ENCODE results near the gene TMEM132C.
"Not testable (repeated sequence)": the region's sequence is repeated elsewhere in the genome, so short reads cannot be mapped to it uniquely, and the experiment has no call there.

The TMEM132C gene

DNA sequence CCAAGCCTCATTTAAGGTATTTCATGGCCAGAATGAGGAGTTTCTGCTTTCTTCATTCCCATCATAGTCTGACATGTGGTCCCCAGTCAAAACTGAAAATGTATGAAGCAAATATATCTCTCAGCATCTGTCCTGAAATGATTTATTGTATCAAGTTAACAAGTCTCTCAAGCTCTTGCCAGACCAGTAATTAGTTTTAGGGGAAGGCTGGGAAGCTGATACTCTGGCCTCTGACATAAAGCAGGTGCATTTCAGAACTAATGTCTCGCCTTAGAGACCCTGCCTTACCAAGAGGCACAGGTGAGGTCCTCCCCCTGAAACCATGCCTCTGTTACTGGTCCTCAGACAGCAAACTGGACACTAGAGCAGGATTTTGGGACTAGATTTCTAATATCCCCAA lies 290.3 kb downstream of the TMEM132C start:
- no peak for DNase-seq (ENCODE audit: low read depth)

DNA sequence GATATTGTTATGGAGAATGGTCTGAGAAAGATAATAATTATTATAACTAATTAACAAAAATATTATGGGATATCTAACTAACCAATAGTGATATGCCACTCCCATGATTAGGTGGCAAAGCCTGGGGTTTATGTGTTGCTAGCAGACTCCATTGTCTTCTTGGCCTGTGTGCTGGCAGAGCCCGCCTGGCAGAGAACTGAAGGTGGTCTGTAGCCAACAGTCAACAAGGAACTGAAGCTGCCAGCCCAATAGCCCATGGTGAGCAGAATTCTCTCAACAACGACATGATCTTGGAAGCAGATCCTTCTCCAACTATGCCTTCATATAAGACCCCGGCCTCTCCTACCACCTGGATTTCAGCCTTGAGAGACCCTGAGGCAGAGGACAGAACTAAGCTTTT lies 298.0 kb downstream of the TMEM132C start:
- DNase-seq (ENCODE audit: low read depth): no peak

DNA sequence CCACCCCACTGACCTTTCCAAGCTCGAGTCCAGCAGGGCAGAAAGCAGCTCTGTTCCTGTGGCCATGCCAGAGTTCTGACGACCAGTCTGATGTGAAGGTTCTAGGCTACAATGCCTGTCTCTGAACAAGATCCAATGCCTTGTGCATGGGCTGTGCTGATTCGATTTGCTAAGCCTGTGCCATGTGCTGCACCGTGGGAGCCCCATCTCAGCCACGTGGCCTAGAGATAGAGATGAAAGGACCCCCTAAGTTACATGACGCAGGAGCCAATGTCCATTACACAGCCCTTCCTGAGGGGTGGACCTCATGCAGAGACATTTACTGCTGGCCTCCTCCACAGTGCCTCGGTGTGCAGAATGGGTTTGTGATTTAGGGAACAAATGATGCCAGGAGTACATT lies 300.8 kb downstream of the TMEM132C start:
- no peak for DNase-seq (ENCODE audit: low read depth)

DNA sequence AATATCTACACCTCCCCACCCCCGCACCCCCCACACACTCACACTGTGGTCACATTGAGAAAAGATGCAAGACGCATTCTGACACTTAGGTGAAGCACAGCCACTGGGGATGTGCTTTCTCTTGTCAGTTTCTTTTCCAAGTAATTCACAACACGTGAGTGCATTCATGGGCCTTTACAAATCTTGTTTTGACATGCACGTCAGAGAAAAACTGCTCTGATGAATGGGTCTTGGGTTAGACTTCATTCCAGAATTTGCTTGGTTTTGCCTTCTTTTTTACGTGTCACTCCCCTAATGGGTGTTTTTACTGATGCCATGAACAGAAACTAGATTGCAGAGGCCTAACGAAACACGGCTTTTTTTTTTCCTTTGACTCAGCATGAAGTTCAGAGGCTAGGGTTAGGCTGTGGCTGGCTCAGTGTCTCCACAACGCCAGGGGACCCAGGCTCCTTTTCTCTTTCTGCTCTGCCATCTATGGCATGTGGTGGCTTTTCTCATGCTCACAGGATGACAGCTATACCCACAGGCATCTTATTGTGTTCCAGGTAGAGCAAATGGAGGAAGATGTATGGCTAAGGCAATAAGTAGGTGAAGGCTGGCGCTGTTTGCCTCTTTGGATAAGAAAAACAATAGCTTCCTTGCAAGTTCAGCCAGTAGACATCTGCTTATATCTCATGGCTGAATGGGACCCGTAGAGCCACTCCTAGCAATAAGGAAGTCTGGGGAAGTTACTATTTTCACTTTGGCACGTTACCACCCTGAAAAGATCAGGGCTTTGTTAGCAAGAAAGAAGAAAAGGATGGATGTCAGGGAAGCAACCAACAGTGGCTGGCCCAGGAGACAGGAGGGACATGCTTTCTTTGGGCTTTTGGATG lies 303.5 kb downstream of the TMEM132C start:
- no peak for DNase-seq (ENCODE audit: low read depth)

DNA sequence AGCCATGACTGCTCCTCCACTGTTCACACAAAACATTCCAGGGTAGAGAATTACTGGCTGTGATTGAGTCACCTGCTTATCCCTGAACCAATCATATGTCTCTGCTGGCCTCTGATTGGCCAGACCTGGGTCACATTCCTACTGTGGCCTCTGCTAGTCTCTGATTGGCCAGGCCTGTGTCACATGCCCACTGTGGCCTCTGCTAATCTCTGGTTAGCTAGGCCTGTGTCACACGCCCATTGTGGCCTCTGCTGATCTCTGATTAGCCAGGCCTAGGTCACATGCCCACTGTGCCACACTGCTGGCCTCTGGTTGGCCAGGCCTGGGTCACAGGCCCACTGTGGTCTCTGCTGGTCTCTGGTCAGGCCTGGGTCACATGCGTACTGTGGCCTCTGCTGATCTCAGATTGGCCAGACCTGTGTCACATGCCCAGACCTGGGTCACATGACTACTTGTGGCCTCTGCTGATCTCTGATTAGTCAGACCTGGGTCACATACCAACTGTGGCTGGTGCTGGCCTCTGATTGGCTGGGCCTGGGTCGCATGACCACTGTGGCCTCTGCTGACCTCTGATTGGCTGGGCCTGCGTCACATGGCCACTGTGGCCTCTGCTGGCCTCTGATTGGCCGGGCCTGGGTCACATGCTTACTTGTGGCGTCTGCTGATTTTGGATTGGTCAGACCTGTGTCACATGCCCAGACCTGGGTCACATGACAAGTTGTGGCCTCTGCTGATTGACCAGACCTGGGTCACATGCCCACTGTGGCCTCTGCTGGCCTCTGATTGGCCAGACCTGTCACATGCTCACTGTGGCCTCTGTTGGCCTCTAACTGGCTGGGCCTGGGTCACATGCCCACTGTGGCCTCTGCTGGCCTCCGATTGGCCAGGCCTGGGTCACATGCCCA lies 305.2 kb downstream of the TMEM132C start:
- no peak for DNase-seq (ENCODE audit: low read depth)

DNA sequence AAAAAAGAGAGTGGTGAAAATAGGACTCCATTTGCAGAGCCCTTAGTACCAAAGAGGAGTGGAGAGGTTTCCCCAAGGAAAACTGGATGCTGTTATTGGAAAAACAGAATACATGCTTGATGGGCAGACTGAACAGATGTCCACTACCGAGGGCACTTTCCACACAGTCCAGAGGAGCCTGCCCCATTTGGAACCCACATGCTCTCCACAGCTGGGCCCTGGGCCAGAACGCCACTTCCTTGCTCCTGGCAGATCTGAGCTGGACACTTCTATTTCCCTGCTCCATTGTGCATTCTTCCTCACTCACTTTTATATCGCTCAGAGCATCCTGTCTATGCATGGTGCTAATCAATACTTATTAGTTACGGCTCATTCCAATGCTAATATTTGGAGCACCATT lies 306.9 kb downstream of the TMEM132C start:
- DNase-seq (ENCODE audit: low read depth): no peak

DNA sequence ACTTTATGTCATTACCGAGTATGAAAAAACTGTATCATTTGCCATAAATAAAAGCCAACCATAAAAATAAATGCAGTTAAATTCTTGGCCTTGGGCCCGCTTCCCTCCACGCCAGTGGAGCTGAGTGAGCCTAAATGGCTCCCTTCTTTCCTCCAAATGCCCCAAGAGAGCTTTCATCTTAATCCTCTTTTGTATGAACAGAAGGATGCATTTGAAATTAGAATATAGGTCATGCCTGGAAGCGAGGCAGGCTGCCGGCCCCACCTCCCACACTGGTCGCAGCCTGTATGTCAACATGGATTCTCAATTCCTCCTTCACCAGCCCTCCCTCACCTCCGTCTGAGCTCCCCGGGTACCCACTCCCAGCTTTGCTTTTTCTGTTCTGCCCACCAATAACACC lies 311.1 kb downstream of the TMEM132C start:
- no peak for DNase-seq (ENCODE audit: low read depth)

DNA sequence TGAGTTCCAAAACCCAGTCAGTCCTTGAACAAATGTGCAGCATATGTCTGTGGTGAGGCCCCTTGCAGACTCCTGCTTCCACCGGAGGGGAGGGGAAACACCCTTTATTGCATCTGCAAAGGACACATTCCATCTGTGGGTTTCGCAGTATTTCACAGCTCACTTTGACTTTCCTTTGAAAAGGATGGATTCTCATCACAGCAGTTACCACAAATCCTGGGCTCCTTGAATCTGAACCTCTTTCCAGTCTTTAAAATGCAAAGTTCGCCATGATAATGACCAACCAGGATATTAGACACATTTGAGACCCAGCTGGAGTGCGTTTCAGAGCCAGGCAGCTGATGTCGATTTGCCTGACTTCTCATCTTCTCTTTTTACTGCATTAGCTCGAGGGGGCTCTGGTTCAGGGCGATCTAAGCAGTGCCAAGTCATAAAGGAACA lies 314.4 kb downstream of the TMEM132C start:
- no peak for DNase-seq (ENCODE audit: low read depth)

DNA sequence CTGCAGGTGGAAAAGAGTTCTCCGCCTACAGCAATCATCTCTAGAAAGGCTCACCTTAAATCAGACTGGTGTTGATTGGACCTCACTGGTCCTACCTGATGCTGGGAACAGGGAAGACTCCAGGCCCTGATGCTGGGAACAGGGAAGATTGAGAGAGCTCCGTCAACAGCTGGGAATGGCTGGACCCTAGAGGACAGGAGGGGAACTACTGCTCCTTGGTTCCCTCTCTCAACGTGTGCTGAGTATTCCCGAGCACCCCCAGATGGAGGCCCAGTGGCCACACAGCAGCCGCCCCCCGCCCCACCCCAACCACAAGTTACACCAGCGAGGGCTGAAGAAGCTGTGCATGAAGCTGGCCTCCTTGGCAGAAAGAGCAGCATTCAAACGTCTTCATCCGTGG lies 316.5 kb downstream of the TMEM132C start:
- no peak for DNase-seq (ENCODE audit: low read depth)

DNA sequence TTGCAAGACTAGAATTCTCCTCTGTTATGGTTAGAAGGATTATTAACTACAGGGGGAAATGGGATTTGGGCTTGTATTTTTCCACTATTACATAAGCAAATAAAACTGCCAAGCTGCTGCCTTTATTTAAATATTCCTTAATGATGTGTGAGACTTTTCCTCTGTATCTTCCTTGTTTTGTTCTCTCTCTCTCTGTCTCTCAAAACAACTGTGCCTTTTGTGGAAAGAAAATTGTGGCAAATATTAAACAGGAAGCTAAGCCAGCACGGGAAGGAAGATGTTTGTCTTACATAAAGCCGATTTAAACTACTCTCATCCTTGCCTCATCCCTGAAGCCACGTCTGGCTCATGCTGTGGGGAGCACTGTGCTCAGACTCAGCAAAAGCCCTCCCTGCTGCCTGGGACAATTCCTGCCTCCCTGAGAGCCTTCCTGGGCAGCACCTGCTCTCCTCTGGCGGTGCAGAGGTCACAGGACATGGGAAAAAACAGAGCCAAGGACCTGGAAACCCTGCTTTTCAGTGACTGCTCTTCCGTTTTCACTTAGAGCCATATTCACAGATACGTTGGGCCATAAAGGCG lies 319.6 kb downstream of the TMEM132C start:
- DNase-seq (ENCODE audit: low read depth): no peak

DNA sequence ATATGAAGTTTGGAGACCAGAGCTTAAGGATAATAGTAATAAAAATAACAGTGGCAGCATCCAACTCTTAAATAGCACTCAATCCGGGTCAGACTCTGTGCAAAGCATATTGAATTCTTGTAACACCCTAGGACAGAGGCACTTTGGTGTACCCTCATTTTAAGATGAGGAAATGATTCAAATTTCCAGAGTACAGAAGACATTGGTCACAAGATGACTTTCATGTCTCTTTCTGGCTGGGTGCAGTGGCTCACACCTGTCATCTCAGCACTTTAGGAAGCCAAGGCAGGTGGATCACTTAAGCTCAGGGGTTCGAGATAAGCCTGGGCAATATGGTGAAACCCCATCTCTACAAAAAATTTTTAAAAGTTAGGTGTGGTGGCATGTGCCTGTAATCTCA lies 320.9 kb downstream of the TMEM132C start:
- DNase-seq (ENCODE audit: low read depth): no peak

DNA sequence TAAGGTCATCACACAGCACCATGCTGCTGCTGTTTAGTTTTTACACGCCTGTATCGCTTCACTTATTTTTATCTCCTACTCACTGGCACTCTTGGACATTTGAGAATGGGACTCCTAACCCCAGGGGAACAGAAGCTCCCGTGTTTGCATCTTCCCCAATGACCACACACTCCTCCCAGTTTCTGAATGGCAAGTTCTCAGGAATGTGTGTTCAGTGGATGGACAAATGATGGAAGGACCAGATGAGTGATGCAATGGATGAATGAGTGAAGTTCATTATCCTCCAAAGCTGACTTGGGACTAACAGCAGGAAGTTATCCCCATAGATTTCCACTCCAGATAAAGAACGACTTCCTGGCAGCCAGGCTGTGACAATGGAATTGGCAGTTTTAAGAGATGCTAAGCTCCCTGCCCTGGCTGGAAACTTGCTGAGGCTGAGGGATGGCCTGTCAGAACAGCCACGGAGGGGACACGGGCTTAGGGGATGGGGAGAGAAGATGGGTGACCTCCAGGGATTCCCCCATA lies 325.3 kb downstream of the TMEM132C start:
- no peak for DNase-seq (ENCODE audit: low read depth)

DNA sequence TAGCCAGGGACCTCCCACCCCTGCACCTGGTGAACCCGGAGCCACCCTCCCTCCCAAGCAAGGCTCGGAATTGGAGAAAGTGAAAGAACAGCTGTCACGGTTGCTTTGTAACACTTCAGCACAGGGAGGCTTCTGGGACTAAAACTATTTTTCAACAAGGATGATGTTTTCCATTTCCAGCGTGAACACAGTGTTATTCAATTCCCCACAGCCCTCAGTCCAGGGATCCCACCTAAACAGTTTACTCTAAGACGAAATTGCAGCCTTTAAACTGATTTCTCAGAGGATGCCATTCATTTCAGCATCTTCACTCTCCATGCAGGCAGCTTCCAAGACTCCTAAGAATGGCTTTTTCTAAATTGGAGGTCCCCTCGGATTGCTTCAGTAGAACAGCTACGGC lies 327.6 kb downstream of the TMEM132C start:
- no peak for DNase-seq (ENCODE audit: low read depth)

DNA sequence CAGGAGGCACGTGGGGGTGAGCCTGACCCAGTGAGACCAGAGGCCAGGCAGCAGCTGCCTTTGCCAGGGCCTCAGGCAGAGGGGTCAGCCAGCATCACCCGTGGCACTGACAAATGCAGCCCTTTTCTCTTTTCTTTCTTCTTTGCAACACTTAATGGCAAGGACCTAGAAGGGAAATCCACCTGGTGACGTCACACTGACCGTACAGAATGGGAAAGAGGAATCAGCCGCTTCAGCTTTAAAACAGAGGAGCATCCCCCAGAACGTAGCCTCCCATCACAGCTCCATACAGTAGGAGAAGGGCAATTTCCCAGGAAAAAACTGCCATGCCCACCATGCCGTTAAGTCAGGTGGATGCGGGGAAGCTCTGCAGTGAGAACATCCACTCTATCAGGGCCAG lies 328.6 kb downstream of the TMEM132C start:
- no peak for DNase-seq (ENCODE audit: low read depth)

DNA sequence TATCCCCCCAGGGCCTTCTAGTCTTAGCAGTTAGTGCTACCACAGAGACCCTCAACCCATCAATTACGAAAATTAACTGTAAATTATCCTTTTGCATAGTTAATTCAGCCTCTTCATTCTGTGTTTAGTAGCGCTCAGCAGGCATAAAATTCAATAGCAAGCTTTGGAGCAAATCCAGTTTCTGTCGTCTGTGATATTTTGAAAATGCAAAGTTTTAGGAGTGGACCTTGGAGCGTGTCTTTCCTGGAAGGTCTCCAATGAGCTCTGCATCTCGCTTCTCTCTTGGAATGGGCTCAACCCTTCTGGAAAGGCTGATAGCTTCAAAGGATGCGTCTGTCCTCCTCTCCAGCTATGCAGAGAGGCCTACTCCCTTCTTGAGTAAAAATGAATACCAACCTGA lies 333.9 kb downstream of the TMEM132C start:
- no peak for DNase-seq (ENCODE audit: low read depth)

DNA sequence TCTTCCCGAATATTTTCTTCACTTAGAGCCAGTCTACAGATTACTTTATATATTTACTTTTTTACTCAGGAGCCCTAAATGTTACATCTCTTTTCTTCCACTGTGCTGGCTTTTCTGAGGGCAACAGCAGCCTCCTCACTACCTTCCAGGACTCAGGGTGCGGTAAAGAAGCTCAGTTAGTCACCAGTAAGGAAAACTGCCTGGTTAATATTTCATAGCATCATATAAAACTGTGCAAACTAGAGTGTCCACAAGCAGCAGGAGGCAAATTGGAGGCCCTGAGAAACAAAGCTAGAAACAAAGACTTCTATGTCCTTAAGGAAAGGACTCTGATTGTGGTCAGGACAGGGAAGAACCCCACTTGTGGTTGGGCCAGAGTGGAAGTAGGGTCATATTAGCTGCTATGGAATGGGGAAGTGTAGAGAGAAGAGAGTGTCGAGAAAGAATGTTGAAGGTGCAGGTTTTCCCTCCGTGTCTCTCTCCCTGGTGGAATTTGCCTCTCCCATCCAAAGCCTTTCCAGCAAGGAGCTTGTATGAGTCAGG lies 336.7 kb downstream of the TMEM132C start:
- no peak for DNase-seq (ENCODE audit: low read depth)

DNA sequence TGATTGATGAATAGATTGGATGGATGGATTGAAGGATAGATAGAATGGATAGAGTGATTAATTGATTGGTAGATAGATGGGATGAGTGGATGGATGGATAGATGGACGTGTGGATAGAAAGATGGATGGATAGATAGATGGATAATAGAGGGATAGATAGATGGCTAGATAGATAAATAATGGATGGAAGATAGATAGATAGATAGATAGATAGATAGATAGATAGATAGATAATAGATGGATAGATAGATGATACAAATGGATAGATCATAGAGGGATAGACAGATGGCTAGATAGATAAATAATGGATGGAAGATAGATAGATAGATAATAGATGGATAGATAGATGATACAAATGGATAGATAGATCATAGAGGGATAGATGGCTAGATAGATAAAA lies 337.2 kb downstream of the TMEM132C start:
- not testable (repeated sequence) for DNase-seq (ENCODE audit: low read depth)

DNA sequence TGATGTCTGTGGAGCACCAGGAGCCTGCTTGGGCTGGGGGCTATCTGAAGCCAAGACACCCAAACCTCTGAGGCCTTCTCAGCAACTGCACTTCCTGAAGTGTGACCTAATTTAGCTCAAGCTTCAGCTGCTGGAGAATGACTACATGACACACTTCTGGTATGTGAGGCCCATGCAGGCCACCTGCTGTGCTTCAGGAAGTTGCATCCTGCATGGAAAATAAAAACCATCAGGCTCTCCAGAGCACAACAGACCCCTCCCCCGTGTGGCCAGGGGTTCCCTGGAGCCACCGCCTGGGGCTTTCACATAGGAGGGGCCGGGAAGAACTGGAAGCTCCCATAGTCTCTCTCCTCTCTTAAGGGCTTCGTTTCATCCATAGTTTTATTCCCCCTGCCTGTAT lies 339.1 kb downstream of the TMEM132C start:
- no peak for DNase-seq (ENCODE audit: low read depth)

DNA sequence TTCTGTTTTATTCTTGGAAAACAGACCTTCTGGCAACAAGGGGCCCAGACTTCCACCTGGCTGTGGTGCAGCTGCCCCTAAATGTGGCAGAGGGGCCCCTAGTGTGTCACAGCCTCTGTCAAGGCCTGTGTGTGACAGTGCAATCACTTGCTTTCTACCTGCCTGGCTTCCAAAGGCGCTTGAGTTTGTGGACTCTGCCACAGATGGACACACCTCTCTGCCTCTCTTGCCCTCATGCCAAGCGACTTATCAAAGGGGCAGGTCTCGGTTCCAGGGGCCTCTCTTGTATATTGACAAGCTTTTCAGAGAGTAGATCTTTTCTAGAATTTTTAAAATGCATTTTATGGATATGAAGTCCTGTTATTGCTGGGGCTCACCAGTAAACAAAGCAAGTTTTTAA lies 339.6 kb downstream of the TMEM132C start:
- DNase-seq (ENCODE audit: low read depth): no peak

DNA sequence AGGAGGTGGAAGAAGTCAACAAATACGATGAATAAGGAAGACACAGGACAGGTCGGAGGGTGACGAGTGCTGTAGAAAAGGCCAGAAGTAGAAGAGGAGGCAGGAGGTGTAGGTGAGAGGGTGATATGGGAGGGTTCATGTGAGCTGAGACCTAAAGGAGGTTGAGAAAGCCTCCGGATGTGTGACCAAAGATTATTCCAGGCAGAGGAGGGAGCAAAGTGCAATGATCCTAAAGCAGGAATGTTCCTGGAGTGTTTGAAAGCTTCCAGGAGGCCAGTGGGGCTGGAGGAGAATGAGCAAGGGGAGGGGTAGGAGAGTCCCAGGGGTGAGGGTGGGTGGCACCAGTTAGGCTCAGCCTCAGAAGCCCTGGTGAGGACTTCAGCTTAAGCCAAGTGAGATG lies 340.0 kb downstream of the TMEM132C start:
- DNase-seq (ENCODE audit: low read depth): no peak

DNA sequence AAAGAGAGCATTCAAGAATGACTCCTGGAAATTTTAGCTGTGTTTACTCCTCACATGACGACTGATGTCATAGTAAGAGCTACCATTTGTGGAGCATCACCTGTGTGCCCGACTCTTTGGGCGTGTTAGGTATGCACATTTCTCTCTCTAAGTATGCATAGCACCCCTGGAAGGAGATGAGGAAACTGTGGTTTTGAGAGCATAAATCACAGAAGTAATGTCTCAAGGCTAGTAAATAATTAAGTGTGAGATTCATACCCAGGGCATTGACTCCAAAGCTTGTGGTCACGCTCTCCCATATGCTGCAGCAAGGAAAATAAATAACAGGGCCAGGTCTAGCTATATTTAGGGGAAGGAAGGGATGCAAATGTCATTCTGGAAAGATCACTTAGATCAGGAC lies 340.7 kb downstream of the TMEM132C start:
- no peak for DNase-seq (ENCODE audit: low read depth)

DNA sequence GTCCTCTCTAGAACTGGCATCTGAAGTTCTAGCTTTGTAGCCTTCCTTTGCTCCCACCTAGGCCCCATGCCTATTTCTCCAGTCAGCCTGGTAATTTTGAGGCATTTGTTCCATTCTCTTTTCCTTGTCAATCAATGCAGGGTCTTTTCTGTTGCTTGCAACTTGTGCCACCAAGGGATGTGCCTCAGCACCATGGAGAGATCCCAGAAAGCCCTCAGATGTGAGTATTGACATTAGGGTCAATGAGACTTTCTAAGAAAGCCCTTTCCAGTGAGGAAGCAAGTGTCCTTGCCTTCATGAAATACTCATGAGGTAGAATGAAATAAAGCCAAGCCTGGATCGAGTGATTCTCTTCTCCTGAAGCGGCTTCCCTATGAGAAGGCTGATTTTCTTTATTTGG lies 342.9 kb downstream of the TMEM132C start:
- no peak for DNase-seq (ENCODE audit: low read depth)
